ENCODE data around the gene ENPP3.
"Not testable (repeated sequence)": the region's sequence is repeated elsewhere in the genome, so short reads cannot be mapped to it uniquely, and the experiment has no call there.

ENPP3 gene

GRCh38 chr6:131744432-131745287 is 107.6 kb downstream of the ENPP3 start:
- no peak for TF ChIP-seq CTCF (IDR thresholded peaks at IDR 0.05; ENCODE audit: low read depth, low read length)
- DNase-seq (ENCODE audit: extremely low read depth, low read depth) = no peak

DNA sequence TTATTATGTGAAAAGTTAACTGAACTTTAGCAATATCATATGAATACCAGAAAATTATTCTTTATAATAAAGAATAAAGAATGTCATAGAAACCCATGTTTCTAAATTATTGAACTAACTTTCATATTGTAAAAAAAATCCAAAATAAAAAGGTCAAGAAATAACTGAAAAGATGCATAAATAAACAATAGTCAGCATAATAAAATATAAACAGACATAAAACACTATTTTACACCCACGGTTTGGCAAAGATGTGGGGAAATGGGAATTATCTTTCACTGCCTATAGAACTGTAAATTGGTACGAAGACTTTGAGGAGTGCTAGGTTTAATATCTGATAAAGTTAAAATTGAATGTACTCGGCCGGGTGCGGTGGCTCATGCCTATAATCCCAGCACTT is 108.4 kb downstream of the ENPP3 start:
- no peak for TF ChIP-seq CTCF (IDR thresholded peaks at IDR 0.05; ENCODE audit: low read depth, low read length)
- DNase-seq (ENCODE audit: extremely low read depth, low read depth) = no peak

GRCh38 chr6:131747821-131748353 is 110.8 kb downstream of the ENPP3 start:
- no peak for TF ChIP-seq CTCF (IDR thresholded peaks at IDR 0.05; ENCODE audit: low read depth, low read length)
- no peak for DNase-seq (ENCODE audit: extremely low read depth, low read depth)

DNA sequence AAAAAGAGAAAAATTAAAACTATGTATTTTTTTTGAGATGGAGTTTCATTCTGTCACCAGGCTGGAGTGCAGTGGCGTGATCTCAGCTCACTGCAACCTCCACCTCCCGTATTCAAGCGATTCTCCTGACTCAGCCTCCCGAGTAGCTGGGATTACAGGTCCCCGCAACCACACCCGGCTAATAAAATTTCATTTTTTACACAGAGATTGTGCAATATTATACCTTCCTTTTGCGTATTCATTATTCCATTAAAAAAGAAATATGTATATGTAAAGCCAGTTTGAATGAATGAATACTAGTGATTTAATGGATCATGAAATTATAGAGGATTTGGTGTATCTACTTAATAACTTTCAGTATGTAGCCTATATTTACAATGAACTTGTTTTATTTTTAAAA is 111.9 kb downstream of the ENPP3 start:
- no peak for DNase-seq (ENCODE audit: extremely low read depth, low read depth)
- no peak for TF ChIP-seq CTCF (IDR thresholded peaks at IDR 0.05; ENCODE audit: low read depth, low read length)

GRCh38 chr6:131751012-131751715 is 114.1 kb downstream of the ENPP3 start:
- DNase-seq (ENCODE audit: extremely low read depth, low read depth) = not testable (repeated sequence)

GRCh38 chr6:131754088-131754487 is 117.0 kb downstream of the ENPP3 start:
- DNase-seq (ENCODE audit: extremely low read depth, low read depth) = no peak

More at GRCh38 chr6:131754088-131754487, 117.0 kb downstream of the ENPP3 start:
- TF ChIP-seq CTCF (IDR thresholded peaks at IDR 0.05; ENCODE audit: low read depth, low read length) = no peak
